K562 (cell line): Measurements from ENCODE around the gene DESI2. TPM values are rescaled to one million over a fixed set of nuclear protein-coding genes. Genes with fewer than 3 reads are reported as not detected.

Experiments used
- ASH1L ChIP-seq: fragments of 450-650 bp; IDR thresholded peaks from 2 replicates; pipeline ENCODE4 v1.6.1; 2018; ENCODE audit warnings: borderline replicate concordance, mild to moderate bottlenecking, low read depth; ENCODE audit not compliant: partially characterized antibody
- DDX20 ChIP-seq: fragments of 450-650 bp; IDR thresholded peaks from 2 replicates; pipeline ENCODE4 v1.6.1; 2016; ENCODE audit warnings: missing genetic modification characterization, low read depth, mild to moderate bottlenecking, missing compliant biosample characterization, moderate library complexity
- DPF2 ChIP-seq: fragments of 450-650 bp; IDR thresholded peaks from 2 replicates; pipeline ENCODE4 v1.6.1; 2016
- EP300 ChIP-seq: IDR thresholded peaks from 2 replicates; pipeline ENCODE4 v1.6.1; 2012; ENCODE audit warnings: low read length, improper control_type of control experiment
- HNRNPH1 ChIP-seq: fragments of 200-400 bp; formaldehyde crosslinking; optimal IDR thresholded peaks from 2 replicates; pipeline ENCODE3; 2017; ENCODE audit warnings: low read depth, mild to moderate bottlenecking, low read length, moderate library complexity
- JUND ChIP-seq, 2 experiments: IDR thresholded peaks; 2 replicates in 1 of 2; 3 replicates in 1 of 2; pipeline ENCODE4 v1.6.1; 2011; ENCODE audit warnings: borderline replicate concordance in 2 of 2, low read depth in 2 of 2, low read length in 2 of 2, improper control_type of control experiment in 1 of 2, missing biosample characterization in 1 of 2, missing genetic modification characterization in 1 of 2, missing genetic modification reagents in 1 of 2
- KLF16 ChIP-seq: IDR thresholded peaks from 2 replicates; pipeline ENCODE4 v1.6.1; 2016; ENCODE audit warnings: antibody characterized with exemption
- MEF2A ChIP-seq: IDR thresholded peaks from 2 replicates; pipeline ENCODE4 v1.6.1; 2011; ENCODE audit warnings: low read depth, mild to moderate bottlenecking, low read length, moderate library complexity; ENCODE audit not compliant: control insufficient read depth
- PCBP2 ChIP-seq: fragments of 200-400 bp; formaldehyde crosslinking; IDR thresholded peaks from 2 replicates; pipeline ENCODE4 v1.6.1; 2018; ENCODE audit warnings: low read length, low read depth, mild to moderate bottlenecking, moderate library complexity; ENCODE audit not compliant: poor library complexity, severe bottlenecking
- PHF21A ChIP-seq: fragments of 450-650 bp; IDR thresholded peaks from 2 replicates; pipeline ENCODE4 v1.6.1; 2017; ENCODE audit warnings: low read depth, borderline replicate concordance
- XRCC3 ChIP-seq: fragments of 450-650 bp; IDR thresholded peaks from 2 replicates; pipeline ENCODE4 v1.6.1; 2017; ENCODE audit warnings: mild to moderate bottlenecking, moderate library complexity
- ZFP1 ChIP-seq: fragments of 450-650 bp; formaldehyde crosslinking; IDR thresholded peaks from 2 replicates; pipeline ENCODE4 v1.4.0; 2020; ENCODE audit warnings: mild to moderate bottlenecking, mixed read lengths
- ZNF280A ChIP-seq: fragments of 450-650 bp; IDR thresholded peaks from 2 replicates; pipeline ENCODE4 v1.6.1; 2018; ENCODE audit warnings: mild to moderate bottlenecking, low read depth; ENCODE audit not compliant: partially characterized antibody
- ZSCAN29 ChIP-seq: fragments of 450-650 bp; IDR thresholded peaks from 2 replicates; pipeline ENCODE4 v1.6.1; 2017
- polyA plus RNA-seq, 8 experiments: library from polyadenylated mRNA; depleted of rRNA in 4 of 8; stranded (reverse) in 5 of 8; unstranded in 3 of 8; fragments of >200 nt; fragmentation: Nextera tagmentation in 2 of 8; fragmentation: Illumina TruSeq in 1 of 8; extraction: Ambion mirVana in 2 of 8; extraction: Trizol in 1 of 8; gene quantifications; 2 replicates each; pipeline versions ENCODE4 v1.2.1 to v1.2.3, GENCODE V29; 2011 to 2014; ENCODE audit warnings: inconsistent platforms in 1 of 8, missing spikeins in 1 of 8
- total RNA-seq, 7 experiments: library from RNA; depleted of rRNA in 6 of 7; stranded (reverse); fragments of >200 nt in 6 of 7; fragmentation: Illumina TruSeq in 2 of 7; extraction: Trizol in 2 of 7; gene quantifications; 2 replicates each; pipeline versions ENCODE4 v1.2.1 to v1.2.3, GENCODE V29; 2011 to 2021; ENCODE audit warnings: low replicate concordance in 1 of 7
- TF ChIP-seq, protein P1 (sequence below): IDR thresholded peaks from 3 replicates; pipeline ENCODE4 v1.6.1; 2011; ENCODE audit warnings: borderline replicate concordance, mild to moderate bottlenecking; ENCODE audit not compliant: insufficient read length, insufficient read depth
- TF ChIP-seq, protein P2 (sequence below): fragments of 450-650 bp; IDR thresholded peaks from 2 replicates; pipeline ENCODE4 v1.6.1; 2017; ENCODE audit warnings: antibody characterized with exemption, mild to moderate bottlenecking
- TF ChIP-seq, protein P3 (sequence below): IDR thresholded peaks from 2 replicates; pipeline ENCODE4 v1.6.1; 2014; ENCODE audit warnings: antibody characterized with exemption
- TF ChIP-seq, protein P4 (sequence below): fragments of 450-650 bp; IDR thresholded peaks from 2 replicates; pipeline ENCODE4 v1.6.1; 2017; ENCODE audit warnings: mild to moderate bottlenecking, moderate library complexity

DESI2 gene
- total and polyA plus RNA-seq, 9 of the 15 experiments (the other 6 are each of a cell fraction or from before 2014, with no cell fraction given) = 17.4 to 59.4 (median 38.4) TPM

- TF ChIP-seq, protein P1, sequence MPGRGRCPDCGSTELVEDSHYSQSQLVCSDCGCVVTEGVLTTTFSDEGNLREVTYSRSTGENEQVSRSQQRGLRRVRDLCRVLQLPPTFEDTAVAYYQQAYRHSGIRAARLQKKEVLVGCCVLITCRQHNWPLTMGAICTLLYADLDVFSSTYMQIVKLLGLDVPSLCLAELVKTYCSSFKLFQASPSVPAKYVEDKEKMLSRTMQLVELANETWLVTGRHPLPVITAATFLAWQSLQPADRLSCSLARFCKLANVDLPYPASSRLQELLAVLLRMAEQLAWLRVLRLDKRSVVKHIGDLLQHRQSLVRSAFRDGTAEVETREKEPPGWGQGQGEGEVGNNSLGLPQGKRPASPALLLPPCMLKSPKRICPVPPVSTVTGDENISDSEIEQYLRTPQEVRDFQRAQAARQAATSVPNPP = no peak
- TF ChIP-seq, protein P2, sequence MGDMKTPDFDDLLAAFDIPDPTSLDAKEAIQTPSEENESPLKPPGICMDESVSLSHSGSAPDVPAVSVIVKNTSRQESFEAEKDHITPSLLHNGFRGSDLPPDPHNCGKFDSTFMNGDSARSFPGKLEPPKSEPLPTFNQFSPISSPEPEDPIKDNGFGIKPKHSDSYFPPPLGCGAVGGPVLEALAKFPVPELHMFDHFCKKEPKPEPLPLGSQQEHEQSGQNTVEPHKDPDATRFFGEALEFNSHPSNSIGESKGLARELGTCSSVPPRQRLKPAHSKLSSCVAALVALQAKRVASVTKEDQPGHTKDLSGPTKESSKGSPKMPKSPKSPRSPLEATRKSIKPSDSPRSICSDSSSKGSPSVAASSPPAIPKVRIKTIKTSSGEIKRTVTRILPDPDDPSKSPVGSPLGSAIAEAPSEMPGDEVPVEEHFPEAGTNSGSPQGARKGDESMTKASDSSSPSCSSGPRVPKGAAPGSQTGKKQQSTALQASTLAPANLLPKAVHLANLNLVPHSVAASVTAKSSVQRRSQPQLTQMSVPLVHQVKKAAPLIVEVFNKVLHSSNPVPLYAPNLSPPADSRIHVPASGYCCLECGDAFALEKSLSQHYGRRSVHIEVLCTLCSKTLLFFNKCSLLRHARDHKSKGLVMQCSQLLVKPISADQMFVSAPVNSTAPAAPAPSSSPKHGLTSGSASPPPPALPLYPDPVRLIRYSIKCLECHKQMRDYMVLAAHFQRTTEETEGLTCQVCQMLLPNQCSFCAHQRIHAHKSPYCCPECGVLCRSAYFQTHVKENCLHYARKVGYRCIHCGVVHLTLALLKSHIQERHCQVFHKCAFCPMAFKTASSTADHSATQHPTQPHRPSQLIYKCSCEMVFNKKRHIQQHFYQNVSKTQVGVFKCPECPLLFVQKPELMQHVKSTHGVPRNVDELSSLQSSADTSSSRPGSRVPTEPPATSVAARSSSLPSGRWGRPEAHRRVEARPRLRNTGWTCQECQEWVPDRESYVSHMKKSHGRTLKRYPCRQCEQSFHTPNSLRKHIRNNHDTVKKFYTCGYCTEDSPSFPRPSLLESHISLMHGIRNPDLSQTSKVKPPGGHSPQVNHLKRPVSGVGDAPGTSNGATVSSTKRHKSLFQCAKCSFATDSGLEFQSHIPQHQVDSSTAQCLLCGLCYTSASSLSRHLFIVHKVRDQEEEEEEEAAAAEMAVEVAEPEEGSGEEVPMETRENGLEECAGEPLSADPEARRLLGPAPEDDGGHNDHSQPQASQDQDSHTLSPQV = no peak
- TF ChIP-seq MEF2A (no peak), PHF21A (no peak), ZSCAN29 (no peak), XRCC3 (no peak), ASH1L (no peak), JUND (IDR thresholded peaks at IDR 0.05; ENCODE audit: borderline replicate concordance, low read depth, low read length) (no peak), JUND (tag; IDR thresholded peaks at IDR 0.05; ENCODE audit: borderline replicate concordance, low read depth, low read length) (no peak; the same call in 2 of the 3 replicates), ZNF280A (no peak), ZFP1 (CRISPR knock-in tag) (no peak), PCBP2 (no peak), HNRNPH1 (no peak), KLF16 (no peak), DPF2 (peak; percentile 47; the same call in 1 of the 2 replicates), DDX20 (tag) (no peak), EP300 (no peak)
- TF ChIP-seq, protein P3, sequence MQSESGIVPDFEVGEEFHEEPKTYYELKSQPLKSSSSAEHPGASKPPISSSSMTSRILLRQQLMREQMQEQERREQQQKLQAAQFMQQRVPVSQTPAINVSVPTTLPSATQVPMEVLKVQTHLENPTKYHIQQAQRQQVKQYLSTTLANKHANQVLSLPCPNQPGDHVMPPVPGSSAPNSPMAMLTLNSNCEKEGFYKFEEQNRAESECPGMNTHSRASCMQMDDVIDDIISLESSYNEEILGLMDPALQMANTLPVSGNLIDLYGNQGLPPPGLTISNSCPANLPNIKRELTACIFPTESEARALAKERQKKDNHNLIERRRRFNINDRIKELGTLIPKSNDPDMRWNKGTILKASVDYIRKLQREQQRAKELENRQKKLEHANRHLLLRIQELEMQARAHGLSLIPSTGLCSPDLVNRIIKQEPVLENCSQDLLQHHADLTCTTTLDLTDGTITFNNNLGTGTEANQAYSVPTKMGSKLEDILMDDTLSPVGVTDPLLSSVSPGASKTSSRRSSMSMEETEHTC = no peak
- TF ChIP-seq, protein P4, sequence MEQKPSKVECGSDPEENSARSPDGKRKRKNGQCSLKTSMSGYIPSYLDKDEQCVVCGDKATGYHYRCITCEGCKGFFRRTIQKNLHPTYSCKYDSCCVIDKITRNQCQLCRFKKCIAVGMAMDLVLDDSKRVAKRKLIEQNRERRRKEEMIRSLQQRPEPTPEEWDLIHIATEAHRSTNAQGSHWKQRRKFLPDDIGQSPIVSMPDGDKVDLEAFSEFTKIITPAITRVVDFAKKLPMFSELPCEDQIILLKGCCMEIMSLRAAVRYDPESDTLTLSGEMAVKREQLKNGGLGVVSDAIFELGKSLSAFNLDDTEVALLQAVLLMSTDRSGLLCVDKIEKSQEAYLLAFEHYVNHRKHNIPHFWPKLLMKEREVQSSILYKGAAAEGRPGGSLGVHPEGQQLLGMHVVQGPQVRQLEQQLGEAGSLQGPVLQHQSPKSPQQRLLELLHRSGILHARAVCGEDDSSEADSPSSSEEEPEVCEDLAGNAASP = no peak
Observed at GRCh38 chr1:244651956-244652622, 837 bp upstream of the DESI2 start (continued).
